HG03175 (cell line): ENCODE results near the gene SOHLH1.

ENCODE experiments used
- ATAC-seq: cut with Tn5 transposase; IDR thresholded peaks from one replicate; pipeline ENCODE4 v1.9.1; 2021; ENCODE audit warnings: mild to moderate bottlenecking, moderate library complexity; ENCODE audit not compliant: unreplicated experiment

Gene SOHLH1

GRCh38 chr9:135699440-135699839, at the start of gene SOHLH1:
SOHLH1 (minus strand) TSS chr9:135699481; CDS start chr9:135699467, 14 bp downstream.
- no peak for ATAC-seq

- no peak for ATAC-seq
Observed at GRCh38 chr9:135748676-135749075, 49.4 kb upstream of the SOHLH1 start.

- no peak for ATAC-seq
Observed at GRCh38 chr9:135747311-135747710, 48.0 kb upstream of the SOHLH1 start.

GRCh38 chr9:135746565-135746964, 47.3 kb upstream of the SOHLH1 start:
- no peak for ATAC-seq

GRCh38 chr9:135745686-135746324, 46.5 kb upstream of the SOHLH1 start:
- ATAC-seq: no peak

- no peak for ATAC-seq
Observed at GRCh38 chr9:135745189-135745588, 45.9 kb upstream of the SOHLH1 start.

- ATAC-seq: no peak
Observed at GRCh38 chr9:135744333-135745070, 45.2 kb upstream of the SOHLH1 start.

GRCh38 chr9:135743546-135744332, 44.5 kb upstream of the SOHLH1 start:
- ATAC-seq: no peak

- ATAC-seq: no peak
Observed at GRCh38 chr9:135743021-135743420, 43.7 kb upstream of the SOHLH1 start.

GRCh38 chr9:135741276-135742219, 42.3 kb upstream of the SOHLH1 start:
- no peak for ATAC-seq

- no peak for ATAC-seq
Observed at GRCh38 chr9:135739271-135740220, 40.3 kb upstream of the SOHLH1 start.

GRCh38 chr9:135737840-135738521, 38.7 kb upstream of the SOHLH1 start:
- ATAC-seq: no peak

GRCh38 chr9:135736979-135737839, 37.9 kb upstream of the SOHLH1 start:
- no peak for ATAC-seq

- no peak for ATAC-seq
Observed at GRCh38 chr9:135736272-135736978, 37.1 kb upstream of the SOHLH1 start.

- no peak for ATAC-seq
Observed at GRCh38 chr9:135734616-135735144, 35.4 kb upstream of the SOHLH1 start.

GRCh38 chr9:135732569-135733257, 33.4 kb upstream of the SOHLH1 start:
- ATAC-seq: no peak
